NB4 (cell line): Measurements from ENCODE around the gene P2RY2.

Experiments
- MYC ChIP-seq: IDR thresholded peaks from 2 replicates; pipeline ENCODE4 v1.6.1; 2011; ENCODE audit warnings: low read depth, low read length
- POLR2A ChIP-seq: IDR thresholded peaks from 2 replicates; pipeline ENCODE4 v1.6.1; 2011; ENCODE audit warnings: mild to moderate bottlenecking; ENCODE audit not compliant: insufficient read length; ENCODE audit errors: extremely low read depth
- TF ChIP-seq, protein P1 (sequence below): IDR thresholded peaks from one replicate; pipeline ENCODE4 v1.5.1; 2012; ENCODE audit warnings: low read depth, low read length
- TF ChIP-seq, protein P2 (sequence below): IDR thresholded peaks from 2 replicates; pipeline ENCODE4 v1.6.1; 2011; ENCODE audit warnings: low read depth, low read length

DNA sequence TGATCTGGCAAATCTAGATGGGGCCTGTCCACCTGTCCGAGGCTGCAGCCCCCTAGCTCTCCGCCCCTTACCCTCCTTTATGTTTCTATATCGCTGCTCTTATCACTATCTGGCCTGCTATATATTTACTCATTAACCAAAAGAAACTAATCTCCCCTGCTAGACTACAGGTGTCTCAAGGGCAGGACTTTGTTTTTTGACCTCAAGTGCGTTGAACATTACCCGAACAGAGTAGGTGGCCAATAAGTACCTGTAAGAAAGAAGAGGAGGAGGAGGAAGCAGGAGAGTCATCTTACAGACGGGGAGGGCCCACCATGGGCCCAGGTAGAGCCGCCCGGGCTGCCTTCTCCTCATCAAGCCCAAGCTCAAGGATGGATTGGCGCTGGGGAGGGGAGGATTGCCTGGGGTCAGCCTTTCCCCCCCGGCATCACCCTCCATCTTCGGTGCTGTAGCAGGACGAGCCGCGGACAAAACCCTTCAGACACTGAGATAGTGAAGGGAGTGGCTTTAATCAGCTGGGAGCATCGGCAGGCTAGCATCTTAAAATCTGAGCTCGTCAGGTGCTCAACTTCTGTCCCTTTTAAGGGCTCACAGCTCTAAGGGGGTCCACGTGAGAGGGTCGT is 52.9 kb downstream of the P2RY2 start:
- TF ChIP-seq, protein P1, sequence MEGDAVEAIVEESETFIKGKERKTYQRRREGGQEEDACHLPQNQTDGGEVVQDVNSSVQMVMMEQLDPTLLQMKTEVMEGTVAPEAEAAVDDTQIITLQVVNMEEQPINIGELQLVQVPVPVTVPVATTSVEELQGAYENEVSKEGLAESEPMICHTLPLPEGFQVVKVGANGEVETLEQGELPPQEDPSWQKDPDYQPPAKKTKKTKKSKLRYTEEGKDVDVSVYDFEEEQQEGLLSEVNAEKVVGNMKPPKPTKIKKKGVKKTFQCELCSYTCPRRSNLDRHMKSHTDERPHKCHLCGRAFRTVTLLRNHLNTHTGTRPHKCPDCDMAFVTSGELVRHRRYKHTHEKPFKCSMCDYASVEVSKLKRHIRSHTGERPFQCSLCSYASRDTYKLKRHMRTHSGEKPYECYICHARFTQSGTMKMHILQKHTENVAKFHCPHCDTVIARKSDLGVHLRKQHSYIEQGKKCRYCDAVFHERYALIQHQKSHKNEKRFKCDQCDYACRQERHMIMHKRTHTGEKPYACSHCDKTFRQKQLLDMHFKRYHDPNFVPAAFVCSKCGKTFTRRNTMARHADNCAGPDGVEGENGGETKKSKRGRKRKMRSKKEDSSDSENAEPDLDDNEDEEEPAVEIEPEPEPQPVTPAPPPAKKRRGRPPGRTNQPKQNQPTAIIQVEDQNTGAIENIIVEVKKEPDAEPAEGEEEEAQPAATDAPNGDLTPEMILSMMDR = no peak
- no peak for TF ChIP-seq POLR2A
- TF ChIP-seq, protein P2, sequence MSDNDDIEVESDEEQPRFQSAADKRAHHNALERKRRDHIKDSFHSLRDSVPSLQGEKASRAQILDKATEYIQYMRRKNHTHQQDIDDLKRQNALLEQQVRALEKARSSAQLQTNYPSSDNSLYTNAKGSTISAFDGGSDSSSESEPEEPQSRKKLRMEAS = no peak
- no peak for TF ChIP-seq MYC
